GM12801 (cell line): ENCODE data around the gene MUC6.

Experiments
- CTCF ChIP-seq: IDR thresholded peaks from one replicate; pipeline ENCODE4 v1.5.1; 2011; ENCODE audit warnings: control low read depth; ENCODE audit not compliant: insufficient read length; ENCODE audit errors: extremely low read depth

Gene MUC6

GRCh38 chr11:1031121-1031899 is 5.2 kb downstream of the MUC6 start:
- no peak for TF ChIP-seq CTCF

GRCh38 chr11:1030556-1030955 is 6.0 kb downstream of the MUC6 start:
- TF ChIP-seq CTCF = no peak

- TF ChIP-seq CTCF = no peak
These were observed 6.4 kb downstream of the MUC6 start for GRCh38 chr11:1030086-1030485.

GRCh38 chr11:1029654-1030053 is 6.9 kb downstream of the MUC6 start:
- no peak for TF ChIP-seq CTCF

GRCh38 chr11:1029051-1029450 is 7.5 kb downstream of the MUC6 start:
- TF ChIP-seq CTCF = no peak

GRCh38 chr11:1028616-1029015 is 7.9 kb downstream of the MUC6 start:
- no peak for TF ChIP-seq CTCF

- no peak for TF ChIP-seq CTCF
These were observed 8.3 kb downstream of the MUC6 start for GRCh38 chr11:1028291-1028540.
